Jurkat, Clone E6-1 (cell line): ENCODE results near the gene ADAM30.

Experiments
- DNase-seq: peaks from one replicate; pipeline ENCODE4 v3.0.0-alpha.2; 2011; ENCODE audit warnings: low read depth, low spot score
- H3K4me3 ChIP-seq: 2 replicates; pipeline ENCODE4 v1.5.1; 2011; ENCODE audit warnings: mild to moderate bottlenecking, low read length, control low read depth, moderate library complexity

ADAM30 gene

DNA sequence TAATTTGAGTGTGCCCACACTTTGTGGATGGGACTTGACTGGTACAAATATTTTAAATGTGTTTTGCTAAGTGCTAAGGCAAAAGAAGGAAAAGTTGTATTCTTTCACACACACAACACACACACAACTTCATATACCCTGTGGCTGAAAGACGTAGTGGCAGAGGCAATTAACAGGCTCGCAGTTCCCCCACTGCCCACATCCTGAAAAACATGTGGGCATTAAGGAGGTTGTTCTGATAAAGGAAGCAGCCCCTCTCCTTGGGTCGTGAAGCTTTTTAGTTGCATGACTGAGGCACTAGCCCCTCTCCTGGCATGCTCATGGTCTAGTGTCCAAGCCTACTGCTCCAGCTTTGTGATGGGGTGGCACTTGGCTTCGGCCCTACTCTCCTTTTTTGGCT is 14.3 kb upstream of the ADAM30 start:
- peak; percentile 26 for DNase-seq
- H3K4me3 ChIP-seq = no peak overlapping the region

DNA sequence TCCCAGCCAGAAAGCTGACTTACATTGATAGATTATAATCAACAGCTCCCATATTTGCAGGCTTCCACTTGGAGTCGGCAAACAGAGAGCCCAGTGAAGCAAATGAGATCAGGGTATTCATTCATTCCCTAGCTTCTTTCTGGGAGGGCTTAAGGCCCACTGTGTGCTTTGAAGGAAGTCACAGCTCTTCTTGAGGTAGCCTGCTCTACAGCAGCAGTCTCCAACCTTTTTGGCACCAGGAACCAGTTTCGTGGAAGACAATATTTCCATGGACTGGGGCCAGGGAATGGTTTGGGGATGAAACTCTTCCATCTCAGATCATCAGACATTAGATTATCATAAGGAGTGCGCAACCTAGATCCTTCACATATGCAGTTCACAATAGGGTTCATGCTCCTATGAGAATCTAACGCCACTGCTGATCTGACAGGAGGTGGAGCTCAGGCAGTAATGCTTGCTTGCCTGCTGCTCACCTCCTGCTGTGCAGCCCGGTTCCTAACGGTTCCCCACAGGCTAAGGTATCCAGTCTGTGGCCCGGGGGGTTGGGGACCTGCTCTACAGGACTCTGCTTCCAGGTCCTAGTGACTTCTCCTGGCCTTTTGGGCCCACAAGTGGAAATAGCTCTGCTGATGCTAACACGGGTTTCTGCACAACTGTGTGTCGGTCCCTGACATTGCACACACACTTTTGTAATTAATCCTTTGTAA is 13.7 kb upstream of the ADAM30 start:
- no peak for DNase-seq
- H3K4me3 ChIP-seq = no peak overlapping the region

DNA sequence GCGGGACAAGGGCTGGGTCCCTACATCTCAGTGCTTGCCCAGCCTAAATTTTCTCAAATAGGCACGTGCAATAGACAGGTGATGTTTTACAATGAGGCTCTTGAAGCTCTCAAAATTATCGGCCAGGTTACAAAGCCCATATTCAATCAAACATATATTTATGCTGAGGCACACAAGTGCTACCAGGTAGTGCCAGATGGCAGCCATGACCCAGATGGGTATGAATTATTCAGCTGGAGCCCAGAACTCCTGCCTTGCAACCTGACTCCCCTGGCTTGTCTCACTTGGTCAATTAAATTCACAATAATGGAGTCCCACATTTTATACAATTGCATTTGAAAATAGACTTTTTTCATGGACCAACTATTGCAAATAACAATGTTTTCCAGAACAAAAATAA is 12.3 kb upstream of the ADAM30 start:
- no peak for DNase-seq
- no peak overlapping the region for H3K4me3 ChIP-seq

DNA sequence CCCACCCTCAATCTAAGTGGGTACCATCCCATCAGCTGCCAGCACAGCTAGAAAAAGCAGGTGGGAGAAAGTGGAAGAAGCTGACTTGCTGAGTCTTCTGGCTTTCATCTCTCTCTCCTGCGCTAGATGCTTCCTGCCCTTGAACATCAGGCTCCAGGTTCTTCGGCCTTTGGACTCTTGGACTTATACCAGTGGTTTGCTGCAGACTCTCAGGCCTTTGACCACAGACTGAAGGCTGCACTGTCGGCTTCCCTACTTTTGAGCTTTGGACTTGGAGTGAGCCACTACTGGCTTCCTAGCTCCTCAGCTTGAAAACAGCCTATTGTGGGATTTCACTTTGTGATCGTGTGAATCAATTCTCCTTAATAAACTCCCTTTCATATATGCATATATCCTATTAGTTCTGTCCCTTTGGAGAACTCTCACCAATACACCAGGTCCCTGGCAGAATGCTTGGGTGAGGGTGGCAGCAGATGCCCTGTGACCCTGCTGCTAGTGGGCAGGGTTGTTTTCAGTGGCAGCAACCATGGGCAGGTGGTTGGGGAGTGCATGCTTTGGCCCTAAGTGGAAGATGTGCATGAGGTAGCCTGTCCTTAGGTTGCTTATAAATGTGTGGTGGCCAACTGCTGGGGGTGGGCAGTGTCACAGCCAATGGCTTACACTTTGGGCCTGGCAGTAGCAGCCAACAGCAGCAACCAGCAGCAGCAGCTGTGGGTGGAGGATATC is 10.8 kb upstream of the ADAM30 start:
- no peak for DNase-seq
- H3K4me3 ChIP-seq = no peak overlapping the region

DNA sequence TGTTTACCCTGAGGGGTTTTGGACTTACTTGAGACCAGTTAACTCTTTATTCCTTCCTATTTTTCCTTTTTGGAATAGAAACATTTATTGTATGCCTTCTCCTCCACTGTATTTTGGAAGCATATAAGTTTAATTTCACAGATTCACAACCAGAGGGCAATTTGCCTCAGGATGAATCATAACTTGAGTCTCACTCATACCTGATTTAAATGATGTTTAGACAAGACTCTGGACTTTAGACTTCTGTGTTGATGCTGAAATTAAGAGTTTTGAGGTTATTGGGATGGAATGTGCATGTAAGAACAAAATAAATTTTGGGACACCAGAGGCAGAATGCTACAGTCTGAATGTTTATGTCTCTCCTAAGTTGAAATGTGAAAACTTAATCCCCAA is 7.1 kb upstream of the ADAM30 start:
- H3K4me3 ChIP-seq = no peak overlapping the region
- DNase-seq = no peak

DNA sequence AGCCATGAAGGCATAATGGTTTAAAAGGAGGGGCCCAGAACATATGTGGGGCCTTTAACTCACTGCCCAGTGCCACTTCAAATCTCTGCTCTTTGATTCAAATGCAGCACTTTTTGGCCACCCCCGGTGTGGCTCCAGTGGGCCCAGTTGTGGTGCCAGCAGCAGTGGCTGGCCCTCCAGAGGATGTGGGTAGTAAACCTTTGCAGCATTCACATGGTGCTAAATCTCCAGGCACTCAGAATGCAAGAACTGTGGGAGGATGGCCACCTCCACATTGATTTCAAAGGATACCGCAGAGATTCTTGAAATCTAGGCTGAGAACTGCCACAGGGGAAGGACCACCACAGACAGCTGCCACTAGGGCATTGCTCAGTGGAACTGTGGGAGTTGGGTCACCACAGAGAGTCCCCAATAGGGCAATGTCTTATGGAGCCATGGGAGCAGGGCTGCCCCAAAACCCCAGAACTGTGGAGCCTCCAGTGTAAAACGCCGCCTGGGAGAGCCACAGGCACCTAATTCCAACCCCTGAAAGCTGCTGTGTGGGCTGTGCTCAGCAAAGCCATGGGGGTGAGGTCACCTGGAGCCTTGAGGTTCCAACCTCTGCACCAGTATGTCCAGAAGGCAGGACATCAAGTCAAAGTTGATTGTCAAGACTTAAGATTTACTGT is 6.6 kb upstream of the ADAM30 start:
- DNase-seq = no peak
- H3K4me3 ChIP-seq = no peak overlapping the region

DNA sequence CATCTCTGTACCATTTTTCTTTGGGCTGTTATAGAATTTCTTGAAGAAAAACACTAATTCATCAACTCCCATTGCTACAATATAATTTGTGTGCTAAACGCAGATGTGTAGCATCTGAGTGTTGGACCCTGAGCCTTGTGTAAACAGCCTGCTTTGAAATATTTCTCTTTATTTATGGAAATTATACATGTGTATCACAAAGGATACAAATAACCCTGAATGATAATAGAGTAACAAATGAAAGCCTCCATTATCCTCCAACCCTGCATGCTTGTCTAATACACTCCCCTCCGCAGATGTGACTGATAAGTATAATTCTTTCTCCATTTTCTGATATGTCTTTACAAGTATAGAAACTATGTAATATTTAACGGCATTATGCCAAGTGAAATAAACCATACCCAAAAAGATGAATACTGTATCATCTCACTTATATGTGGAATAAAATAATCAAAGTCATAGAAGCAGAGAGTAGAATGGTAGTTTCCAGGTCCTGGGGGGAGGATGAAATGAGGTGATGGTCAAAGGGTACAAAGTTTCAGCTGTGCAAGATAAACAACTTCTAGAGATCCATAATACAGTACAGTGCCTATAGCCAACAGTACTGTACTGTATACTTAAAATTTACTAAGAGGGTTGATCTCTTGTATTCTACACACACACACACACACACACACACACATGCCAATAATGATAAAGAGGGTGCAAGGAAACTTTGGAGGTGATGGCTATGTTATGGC is 2.8 kb upstream of the ADAM30 start:
- DNase-seq = no peak

DNA sequence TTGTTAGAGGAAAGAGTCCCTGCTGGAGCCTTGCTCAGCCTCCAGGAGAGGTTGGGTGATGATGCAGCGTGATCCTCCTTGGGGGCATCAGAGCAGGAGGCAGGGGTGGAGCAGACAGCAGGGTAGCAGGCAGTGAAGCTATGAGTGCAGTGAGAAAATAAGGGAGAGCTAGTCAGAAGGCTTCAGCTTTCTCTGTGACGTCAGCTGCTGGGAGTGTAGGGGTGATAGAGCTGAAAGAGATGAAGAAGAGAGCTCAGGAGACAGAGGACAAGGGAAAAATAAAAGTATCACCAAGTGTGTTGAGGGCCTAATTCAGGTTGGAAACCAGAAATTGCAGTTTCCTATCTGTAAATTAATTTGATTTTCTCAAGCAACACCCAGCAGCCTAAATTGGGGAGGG is 2.2 kb upstream of the ADAM30 start:
- H3K4me3 ChIP-seq = no peak overlapping the region
- no peak for DNase-seq

More for the DNA sequence above, 2.8 kb upstream of the ADAM30 start:
- no peak overlapping the region for H3K4me3 ChIP-seq

DNA sequence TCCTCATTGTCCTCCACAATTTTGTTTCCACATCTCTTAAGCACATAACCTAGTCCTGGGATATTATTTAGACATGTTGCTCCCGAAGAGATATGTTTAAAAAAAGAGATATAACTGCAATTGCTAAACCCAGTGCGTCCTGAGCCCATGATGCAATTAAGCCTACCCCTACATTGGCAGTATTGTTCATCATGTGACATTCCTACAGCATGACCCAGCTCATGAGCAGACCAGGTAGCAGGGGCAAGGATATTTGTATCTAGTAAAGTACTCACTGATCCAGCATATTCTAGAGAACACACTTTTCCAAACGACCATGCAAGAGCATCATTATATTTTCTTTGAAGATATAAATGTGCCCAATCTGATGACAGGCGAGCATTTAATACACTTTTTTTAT is 1.2 kb downstream of the ADAM30 start:
- H3K4me3 ChIP-seq = no peak overlapping the region

DNA sequence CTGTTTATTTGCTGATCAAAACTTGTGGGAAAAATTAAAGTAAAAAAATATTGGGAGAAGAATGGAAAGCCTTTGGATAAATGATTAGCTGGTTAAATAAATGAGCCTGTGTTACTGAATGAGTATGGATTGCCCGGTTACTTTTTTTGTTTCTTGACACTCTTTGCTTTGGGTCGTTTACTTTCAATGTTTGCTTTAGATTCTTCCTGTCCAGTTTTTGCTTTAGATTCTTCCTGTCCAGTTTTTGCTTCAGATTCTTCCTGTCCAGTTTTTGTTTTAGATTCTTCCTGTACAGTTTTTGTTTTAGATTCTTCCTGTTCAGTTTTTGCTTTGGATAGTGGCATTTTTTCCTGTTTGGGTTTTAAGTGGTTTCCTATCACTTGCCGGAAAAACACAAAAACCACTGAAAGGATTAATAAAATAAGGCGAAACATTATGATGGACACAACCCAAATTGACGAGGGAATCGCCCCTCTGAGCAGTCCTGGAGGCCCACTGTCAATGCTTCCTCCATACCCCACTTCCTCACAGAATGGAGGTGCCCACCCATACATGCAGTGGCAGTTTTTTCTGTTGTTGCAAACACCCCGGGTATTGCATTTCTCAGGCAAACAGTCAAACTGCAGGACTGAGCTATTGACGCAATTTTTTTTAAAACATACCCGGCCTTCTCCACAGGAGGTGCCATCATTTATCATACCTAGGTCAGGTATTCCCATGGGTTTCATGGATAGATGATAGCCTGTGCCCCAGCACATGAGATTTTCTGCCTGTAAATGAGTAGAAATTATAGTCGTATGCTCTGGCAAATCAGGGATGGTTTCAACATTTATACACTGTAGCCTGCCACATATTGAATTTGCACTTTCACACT is 2.3 kb downstream of the ADAM30 start:
- no peak for DNase-seq
- no peak overlapping the region for H3K4me3 ChIP-seq

More for the DNA sequence above, 1.2 kb downstream of the ADAM30 start:
- DNase-seq = no peak

DNA sequence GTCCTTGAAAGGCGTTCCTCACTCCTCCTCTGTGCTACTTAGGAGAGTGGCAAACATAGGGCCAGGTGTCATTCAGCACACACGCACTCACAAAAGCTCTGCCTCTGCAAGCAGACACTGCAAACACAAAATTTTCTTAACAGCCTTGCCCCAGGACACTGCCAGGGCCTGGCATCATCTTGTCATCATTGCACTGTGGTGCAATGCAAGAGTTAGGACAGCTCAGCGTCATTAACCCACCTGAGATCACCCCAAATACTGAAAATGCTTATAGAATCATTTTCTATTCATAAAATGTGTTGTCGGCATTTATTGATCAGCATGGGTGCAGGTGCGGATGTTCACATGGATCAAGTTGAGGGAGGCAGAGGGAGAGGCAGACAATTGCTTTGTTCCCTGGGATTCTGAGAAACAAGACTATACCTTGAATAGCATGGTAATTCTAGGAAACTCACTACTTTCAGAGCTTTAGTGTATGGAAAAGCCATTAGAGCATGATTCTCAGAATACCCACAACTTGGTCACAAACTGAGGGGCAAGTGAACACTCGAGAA is 3.0 kb downstream of the ADAM30 start:
- no peak for DNase-seq
- H3K4me3 ChIP-seq = no peak overlapping the region

DNA sequence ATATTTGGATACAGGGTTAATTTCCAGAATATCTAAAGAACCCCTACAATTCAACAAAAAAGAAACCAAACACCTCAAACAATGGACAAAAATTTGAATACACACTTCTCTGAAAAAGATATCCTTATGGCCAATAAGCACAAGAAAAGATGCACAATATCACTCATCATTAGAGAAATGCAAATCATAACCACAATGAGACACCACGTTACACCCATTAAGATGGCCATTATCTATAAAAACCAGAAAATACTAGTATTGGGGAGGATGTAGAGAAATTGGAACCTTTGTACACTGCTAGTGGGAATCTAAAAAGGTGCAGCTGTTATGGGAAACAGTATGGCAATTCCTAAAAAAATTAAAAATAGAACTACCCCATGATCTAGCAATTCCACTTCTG is 4.9 kb downstream of the ADAM30 start:
- no peak overlapping the region for H3K4me3 ChIP-seq
- DNase-seq = no peak

DNA sequence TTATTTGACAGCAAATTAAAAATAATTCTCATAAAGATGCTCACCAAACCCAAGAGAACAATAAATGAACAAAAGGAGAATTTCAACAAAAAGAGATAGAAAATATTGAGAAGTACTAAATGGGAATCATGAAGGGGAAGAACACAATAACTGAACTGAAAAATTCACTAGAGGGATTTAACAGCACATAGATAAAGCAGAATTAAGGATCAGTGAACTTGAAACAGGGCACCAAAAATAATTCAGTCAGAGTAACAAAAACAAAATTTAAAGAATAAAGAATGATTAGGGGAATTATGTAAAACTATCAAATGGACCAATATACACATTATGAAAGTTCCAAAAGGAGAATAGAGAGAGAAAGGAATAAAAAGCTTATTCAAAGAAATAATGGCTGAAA is 7.8 kb downstream of the ADAM30 start:
- H3K4me3 ChIP-seq = no peak overlapping the region
- no peak for DNase-seq

DNA sequence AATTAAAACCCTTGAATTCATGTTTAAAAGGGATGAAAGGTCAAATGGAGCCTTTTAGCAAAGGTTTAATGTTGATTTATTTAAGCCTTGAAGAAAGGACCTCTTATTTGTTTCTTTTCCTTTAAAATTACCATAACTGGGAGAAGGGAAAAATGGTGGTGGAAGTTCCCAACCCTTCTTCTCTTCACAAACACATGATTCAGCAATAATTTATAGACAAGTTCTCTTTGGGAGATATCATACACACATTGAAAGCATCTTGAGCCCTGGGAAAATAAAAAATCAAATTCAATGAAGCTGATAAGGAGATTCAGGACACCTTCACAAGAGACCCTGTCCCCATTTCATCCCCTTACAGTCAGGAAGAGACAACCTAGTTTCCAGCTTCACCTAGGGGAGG is 8.9 kb downstream of the ADAM30 start:
- no peak for DNase-seq
- no peak overlapping the region for H3K4me3 ChIP-seq

DNA sequence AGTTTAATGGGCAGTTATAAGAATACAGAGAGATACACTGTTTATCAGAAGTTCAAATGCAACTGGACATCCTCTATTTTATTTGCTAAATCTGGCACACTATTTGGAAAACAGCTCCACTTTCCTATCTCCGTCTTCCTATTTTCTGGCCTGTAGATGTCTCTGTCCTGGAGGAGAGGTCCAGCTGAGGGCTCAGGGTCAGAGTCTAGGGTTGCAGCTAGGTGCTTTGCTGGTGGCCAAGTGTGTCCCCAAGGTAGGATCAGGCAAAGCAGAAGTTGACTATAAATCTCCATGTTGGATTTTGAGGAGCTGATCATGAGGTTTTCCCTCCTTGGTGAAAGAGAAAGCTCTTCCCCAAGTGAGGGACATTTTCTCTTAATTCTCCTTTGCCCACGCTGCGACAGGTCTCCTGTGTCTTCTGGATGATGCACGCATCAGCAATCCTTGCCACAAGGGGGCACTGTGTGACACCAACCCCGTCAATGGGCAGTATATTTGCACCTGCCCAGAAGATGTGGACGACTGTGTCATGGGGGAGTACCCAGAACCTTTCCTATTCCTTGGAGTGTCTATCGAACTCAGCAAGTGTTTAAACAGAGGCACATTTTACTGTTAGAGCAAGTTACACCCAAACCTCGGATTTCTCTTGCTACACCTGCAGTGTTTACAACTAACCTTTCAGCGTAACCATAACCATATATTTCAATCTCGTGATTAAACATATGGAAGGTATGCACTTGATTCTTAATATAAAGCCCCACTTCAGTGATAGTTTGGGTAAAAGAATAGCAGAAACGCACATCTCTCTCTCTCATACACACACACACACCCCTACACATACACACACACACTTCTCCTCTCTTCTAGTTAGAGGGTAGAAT is 10.2 kb downstream of the ADAM30 start:
- DNase-seq = peak; percentile 22
- H3K4me3 ChIP-seq = no peak overlapping the region

DNA sequence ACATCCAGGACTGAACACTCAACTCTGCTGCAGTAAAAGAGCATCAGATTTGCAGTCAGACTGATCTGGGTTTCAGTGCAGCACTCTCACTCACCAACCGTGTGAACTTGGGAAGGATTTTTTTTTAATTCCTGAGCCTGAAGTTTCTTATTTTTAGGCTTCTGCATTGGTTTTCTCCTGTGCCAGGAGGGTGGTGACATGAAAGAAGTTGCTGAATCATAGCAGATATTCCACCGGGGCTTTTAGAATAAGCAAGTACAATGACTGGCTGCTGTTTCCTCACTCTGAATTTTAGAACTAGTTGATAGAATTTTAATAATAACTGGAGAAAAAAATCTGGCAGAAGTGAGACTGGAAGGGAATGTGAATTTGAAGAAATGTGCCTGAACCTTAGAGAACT is 11.6 kb downstream of the ADAM30 start:
- no peak overlapping the region for H3K4me3 ChIP-seq
- DNase-seq = no peak

DNA sequence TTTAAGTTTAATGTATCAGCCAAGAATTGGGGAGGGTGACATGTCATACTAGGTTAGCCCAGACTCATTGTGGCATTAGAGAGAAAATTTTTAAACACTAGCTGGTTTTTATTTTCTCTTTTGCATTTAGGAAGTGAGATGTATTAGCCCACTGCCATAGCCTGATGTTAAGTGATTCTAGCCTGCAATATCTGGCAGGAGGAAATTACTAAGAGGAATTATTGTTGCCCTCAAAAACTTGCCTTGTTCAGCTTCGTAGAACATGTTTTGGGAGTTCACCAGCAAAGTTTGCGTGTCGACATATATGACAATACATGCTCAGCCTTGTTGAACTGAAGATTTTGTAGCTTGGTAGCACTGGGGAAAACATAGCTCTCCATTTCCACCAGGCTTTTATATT is 12.5 kb downstream of the ADAM30 start:
- DNase-seq = no peak
- H3K4me3 ChIP-seq = no peak overlapping the region
